HG03457 (cell line): ENCODE data around the gene ETS2.

ENCODE experiments used
- ATAC-seq: cut with Tn5 transposase; IDR thresholded peaks from one replicate; pipeline ENCODE4 v1.9.1; 2021; ENCODE audit warnings: moderate number of reproducible peaks; ENCODE audit not compliant: unreplicated experiment

Gene ETS2

GRCh38 chr21:38805328-38806152 is at the start of gene ETS2:
ETS2 (plus strand) TSS chr21:38805929; CDS start chr21:38810035, 4,106 bp downstream.
- peak; percentile 46 for ATAC-seq

- ATAC-seq, result no peak
Observed at GRCh38 chr21:38756746-38757145, 49.0 kb upstream of the ETS2 start.

DNA sequence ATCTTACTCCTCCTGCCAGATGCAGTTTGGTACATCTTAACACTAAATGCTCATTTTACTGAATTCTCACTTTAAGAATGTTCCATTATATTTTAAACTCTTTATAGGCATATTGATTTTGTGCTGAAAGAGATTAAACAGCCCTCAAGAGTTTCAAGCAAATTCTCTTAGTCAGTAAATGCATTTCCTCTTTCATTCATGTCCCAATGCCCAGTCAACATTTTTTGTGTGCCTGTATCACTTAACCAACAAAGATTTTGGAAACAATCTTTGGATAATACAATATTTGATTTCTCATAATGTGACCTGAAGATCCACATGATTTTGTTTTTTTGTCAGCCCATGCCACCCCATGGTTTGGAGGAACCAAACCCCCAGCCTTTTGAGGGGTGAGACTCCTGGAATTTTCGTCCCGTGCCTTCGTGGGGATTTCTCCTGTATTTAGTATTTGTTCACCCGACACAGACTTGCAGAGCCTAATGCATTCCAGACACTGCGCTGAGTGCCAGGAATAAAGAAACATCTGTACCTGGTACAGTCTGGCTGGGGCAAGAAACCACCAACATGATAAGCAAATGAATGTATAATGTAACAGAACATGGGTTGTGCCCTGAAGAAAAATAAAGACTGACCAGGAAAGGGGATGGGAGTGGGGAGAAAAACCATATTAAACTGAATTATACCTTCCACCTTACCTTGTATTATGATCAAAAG is 47.1 kb upstream of the ETS2 start:
- no peak for ATAC-seq

DNA sequence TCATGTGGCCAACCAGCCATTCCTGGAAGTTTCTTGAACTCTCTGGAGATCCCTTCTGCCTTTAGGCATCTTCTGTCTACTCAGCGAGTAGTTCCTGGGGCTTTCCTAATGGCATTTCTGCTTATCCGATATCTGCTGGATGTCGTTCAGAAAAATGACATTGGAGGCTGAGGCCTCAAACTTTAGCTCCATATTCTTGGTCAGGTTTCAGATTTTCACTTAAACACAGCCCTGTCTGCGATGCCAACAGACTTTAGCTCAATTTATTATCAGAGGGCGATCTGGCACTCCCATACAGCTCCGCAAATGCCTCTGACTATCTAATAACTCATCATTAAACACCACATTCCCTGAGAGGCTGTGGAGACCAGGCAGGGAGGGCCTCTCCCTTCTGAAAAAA is 46.3 kb upstream of the ETS2 start:
- no peak for ATAC-seq

- ATAC-seq, result no peak
Observed at GRCh38 chr21:38760017-38760761, 45.5 kb upstream of the ETS2 start.

DNA sequence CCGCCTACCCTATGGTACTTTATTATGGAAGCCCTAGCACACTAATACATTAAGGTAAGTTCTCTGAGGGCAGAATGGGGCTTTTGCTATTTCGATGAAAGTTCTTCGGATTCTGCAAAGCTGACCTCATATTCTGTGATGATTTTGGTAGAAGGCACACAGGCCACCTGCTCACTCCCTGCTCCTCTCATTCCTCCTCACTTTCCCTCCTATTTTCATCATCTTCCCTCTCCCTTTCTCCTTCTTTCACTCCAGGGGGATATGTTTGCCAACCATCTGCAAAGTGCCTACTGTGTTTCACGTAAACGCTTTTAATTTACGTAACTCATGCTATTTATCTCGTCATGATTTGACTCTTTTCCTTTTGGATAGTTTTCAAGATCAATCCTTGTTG is 45.0 kb upstream of the ETS2 start:
- no peak for ATAC-seq

DNA sequence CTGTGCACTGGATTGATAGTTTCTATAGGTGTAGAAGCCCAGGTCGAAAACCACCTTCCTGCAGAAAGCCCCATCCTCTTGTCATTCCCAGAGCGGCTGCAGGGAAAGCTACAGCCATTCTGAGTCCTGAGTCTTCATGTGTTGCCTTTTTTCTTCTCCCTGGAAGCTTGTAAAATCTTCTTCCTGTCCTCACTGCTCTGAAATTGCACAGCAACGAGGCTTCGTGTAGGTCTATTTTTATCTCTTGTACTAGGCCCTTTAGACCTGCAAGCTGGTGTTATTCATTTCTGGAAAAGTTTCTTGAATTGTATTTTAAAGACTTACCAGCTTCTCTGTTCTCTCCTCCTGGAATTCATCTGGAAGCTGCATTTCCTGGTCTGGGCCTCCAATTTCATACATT is 44.2 kb upstream of the ETS2 start:
- ATAC-seq, result no peak

DNA sequence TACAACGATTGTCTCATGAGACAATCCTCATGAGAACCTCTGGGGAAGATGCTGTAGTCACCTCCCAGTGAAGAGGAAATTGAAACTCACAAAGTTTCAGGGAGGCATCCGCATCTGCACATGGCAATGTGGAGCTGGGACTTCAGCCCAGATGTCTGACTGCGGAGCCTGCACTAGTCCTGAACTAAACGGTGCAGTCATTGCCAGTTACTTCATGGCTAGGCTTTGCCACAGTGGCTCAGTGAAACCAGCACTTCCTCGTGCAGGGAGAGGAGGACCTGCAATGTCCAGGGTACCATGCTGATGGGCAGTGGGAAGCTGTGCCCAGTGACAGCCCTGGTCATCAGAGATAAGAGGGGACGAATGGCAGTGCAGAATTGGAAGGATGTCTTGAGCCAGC is 40.7 kb upstream of the ETS2 start:
- ATAC-seq, result no peak

DNA sequence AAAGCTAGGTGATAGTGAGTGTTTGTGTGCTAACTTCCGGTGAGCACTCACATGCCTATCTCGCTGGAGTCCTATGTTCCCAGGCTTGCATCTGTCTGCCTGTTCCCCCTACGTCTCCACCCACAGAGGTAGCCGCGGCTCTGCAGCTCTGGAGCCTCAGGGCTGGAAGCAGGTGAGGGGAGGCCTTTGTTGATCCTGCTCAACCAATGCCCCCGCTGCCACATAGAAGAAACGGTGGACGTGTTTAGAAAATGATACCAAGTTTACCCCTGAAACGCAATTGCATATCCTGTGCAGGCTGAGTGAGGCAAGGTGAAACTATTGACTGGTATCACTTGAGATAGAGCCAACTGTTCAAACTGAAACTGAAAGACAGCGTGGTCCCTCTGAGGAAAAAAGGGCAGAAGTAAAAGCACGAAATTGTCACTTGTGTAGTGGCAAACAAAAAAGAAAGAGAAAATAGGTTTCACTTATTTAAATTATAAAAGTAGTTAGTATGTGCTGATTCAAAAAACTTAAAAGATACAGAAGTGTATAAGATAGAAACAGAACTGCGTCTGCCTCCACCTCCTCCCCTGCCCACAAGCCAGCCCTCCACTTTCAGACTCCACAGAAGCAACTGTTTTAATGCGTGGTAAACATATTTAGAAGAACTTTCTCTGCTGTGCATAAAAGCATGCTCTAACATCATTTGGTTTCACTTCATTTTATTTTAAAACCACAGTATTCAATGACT is 38.6 kb upstream of the ETS2 start:
- peak; percentile 88 for ATAC-seq

GRCh38 chr21:38768471-38769063 is 37.2 kb upstream of the ETS2 start:
- ATAC-seq, result no peak

- ATAC-seq, result no peak
Observed at GRCh38 chr21:38769191-38769780, 36.4 kb upstream of the ETS2 start.

DNA sequence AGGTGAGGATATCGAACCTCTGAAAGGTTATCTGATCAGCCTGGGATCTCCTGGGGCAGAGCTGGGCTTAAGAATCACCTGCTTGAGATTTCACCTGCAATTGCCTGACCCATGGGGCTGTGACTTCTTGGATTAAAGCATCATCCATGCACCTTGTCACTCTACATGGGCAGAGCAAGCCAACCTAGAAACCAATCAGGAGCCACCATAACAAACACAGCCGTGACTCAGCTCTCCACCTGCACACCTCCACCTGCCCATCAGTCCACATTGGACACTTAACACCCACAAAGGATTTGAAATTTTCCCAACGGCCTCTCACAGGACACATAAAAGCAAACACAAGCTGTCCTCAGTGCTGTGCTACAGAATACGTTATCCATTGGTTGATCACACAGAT is 35.1 kb upstream of the ETS2 start:
- no peak for ATAC-seq

- no peak for ATAC-seq
Observed at GRCh38 chr21:38771536-38771935, 34.2 kb upstream of the ETS2 start.

DNA sequence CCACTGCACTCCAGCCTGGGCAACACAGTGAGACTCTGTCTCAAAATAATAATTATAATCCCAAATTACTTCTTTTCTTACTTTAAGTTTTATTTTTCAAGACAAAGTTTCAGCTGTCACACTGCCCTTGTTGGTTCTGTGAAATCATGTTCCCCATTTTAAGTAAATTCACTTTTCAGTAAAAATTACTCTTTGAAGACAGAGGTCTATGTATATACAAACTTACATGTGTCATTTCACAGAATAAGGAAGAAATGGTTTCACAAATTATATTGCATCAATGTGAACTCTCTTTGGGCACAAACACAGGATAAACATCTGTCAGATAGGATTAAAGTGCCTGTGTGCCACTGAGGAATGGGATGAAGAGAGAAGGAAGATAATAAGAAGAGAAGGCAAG is 33.1 kb upstream of the ETS2 start:
- ATAC-seq, result no peak

DNA sequence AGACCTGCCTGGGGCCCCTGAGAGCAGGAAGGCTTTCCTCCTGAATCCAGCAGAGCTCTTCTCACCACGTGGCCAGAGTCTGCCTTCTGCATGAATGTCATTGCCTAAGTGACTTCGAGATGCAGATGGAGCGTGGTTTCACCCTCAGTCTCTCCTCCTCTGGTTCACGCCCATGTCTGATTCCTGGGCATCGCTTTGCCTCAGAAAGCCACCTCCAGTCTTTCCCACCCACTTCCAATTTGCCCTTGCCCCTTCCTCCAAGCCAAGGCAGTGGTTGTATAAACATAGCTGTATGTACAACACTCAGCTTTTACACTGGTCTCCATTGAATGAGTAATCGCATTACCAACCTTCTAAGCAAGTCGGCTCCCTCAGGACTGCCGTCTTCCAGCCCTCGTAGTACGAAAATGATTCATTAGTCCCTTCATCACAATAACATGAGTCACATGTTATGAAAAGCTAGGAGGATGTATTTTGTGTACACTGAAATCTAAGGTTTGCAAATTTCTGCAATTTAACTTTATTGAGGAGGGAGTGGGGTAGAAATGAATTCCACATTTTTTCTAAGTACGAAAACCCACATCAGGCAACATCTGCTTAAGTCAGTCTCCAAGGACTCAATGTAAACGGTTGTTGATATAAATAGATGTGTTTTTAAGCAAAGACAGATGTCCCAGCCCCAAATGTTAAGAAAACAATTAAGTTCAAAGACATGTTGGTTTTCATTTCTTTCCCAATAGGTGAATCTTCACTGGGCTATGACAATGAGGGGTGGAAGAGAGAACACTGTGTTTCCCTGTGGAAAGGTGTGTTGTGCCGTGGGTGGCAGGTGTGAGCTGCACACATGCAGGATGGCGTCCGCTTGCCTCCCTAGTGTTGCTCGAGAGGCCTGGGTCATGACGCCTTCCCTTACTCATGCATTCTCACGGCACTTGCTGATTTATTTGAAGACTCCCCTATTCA is 32.3 kb upstream of the ETS2 start:
- no peak for ATAC-seq

DNA sequence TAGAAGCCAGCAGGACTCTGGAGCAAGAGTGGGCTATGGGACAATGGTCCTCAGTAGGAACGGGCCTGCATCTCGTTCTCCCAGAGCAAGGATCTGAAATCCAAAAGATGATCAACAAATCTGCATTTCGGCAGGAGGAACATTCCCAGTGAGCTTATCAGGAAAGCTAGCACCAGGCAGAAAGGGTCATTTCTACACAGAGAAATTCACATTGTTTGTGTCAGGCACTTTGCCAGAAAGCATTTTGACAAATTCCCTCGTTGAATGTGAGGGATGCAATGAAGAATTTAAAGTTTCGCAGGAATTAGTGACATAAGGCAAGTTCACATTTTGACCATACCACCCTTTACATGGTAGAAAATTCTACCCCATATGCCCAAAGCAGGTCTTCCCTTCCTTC is 31.6 kb upstream of the ETS2 start:
- ATAC-seq, result no peak

- no peak for ATAC-seq
Observed at GRCh38 chr21:38774586-38775285, 31.0 kb upstream of the ETS2 start.

GRCh38 chr21:38775733-38776132 is 30.0 kb upstream of the ETS2 start:
- no peak for ATAC-seq

DNA sequence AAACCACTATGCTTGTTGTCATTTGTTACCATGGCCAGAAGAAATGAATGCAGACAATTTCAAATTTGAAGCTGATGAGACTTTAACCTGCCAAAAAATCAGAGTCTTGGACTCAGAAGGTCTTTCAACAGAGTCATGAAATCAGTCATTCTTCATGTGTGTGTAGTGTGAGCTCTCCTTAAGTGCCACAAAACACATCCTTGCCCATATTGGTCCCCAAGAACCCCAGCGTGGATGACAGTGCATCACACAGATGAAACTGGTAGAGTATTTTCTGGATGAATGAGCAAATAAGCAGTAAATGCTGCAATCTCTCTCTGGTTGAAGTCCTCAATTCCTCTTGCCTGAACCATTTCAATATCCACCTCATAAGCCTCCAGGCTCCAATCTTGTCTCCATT is 28.7 kb upstream of the ETS2 start:
- ATAC-seq, result no peak
